Stimulated activated naive CD8-positive, alpha-beta T cell treated with anti-CD3 and anti-CD28 coated beads, Interleukin-15, Interleukin-2, amounts not matched to agents 100 ng/mL and 50 ng/mL, for 24 hours (primary cell): ENCODE measurements around the gene HIVEP2.

Experiments used
- H3K27ac Mint-ChIP-seq: one replicate; pipeline ENCODE4 v1.8.0; 2021; ENCODE audit warnings: mild to moderate bottlenecking, mixed read lengths
- H3K27me3 Mint-ChIP-seq: one replicate; pipeline ENCODE4 v1.8.0; 2021; ENCODE audit warnings: mixed read lengths
- H3K36me3 Mint-ChIP-seq: one replicate; pipeline ENCODE4 v1.8.0; 2021; ENCODE audit warnings: low read depth, mixed read lengths
- H3K4me1 Mint-ChIP-seq: one replicate; pipeline ENCODE4 v1.8.0; 2021; ENCODE audit warnings: low read depth, mixed read lengths
- H3K4me3 Mint-ChIP-seq: one replicate; pipeline ENCODE4 v1.8.0; 2021; ENCODE audit warnings: mild to moderate bottlenecking, mixed read lengths
- H3K9me3 Mint-ChIP-seq: one replicate; pipeline ENCODE4 v1.8.0; 2021; ENCODE audit warnings: mixed read lengths

Gene HIVEP2

GRCh38 chr6:142916881-142917280 lies 28.1 kb downstream of the HIVEP2 start:
- H3K27ac Mint-ChIP-seq = no peak overlapping the region
- no peaks in the 10 kb centered on the region for H3K9me3 Mint-ChIP-seq
- no peaks in the 10 kb centered on the region for H3K27me3 Mint-ChIP-seq

GRCh38 chr6:142914937-142915697 lies 29.9 kb downstream of the HIVEP2 start:
- Mint-ChIP-seq H3K36me3 (peaks cover 50% of the 10 kb centered on the region), H3K4me3 (peak overlapping the region; percentile 17), H3K4me1 (peaks cover 94% of the 10 kb centered on the region), H3K27me3 (no peaks in the 10 kb centered on the region), H3K9me3 (no peaks in the 10 kb centered on the region), H3K27ac (peak overlapping the region; percentile 100)

More at GRCh38 chr6:142916881-142917280, 28.1 kb downstream of the HIVEP2 start:
- Mint-ChIP-seq H3K4me3 (no peak overlapping the region), H3K4me1 (peaks cover 88% of the 10 kb centered on the region), H3K36me3 (peaks cover 51% of the 10 kb centered on the region)

DNA sequence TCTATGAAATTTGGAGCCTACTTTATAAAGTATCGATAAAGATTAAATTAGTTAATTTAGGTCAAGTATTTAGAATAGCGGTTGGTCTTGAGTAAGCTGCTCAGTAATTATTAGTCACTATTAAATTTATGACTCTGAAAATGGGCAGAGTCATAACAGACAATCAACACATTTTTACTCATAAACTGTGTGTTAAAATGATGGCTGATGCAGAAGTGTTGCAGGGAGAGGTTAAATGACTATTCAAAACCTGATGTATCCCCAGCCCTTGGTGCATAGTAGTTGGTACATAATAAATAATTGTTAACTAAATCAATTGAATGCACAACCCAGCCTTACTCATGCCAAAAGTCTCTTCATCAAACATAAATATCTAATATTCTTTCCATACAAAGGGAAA lies 30.6 kb downstream of the HIVEP2 start:
- Mint-ChIP-seq H3K27me3 (no peaks in the 10 kb centered on the region), H3K36me3 (peaks cover 57% of the 10 kb centered on the region), H3K4me3 (no peak overlapping the region), H3K4me1 (peaks cover 94% of the 10 kb centered on the region), H3K9me3 (no peaks in the 10 kb centered on the region), H3K27ac (peak overlapping the region; percentile 100)

- peak overlapping the region; percentile 82 for H3K4me3 Mint-ChIP-seq
- peaks cover 59% of the 10 kb centered on the region for H3K36me3 Mint-ChIP-seq
- peak overlapping the region; percentile 100 for H3K27ac Mint-ChIP-seq
- peaks cover 95% of the 10 kb centered on the region for H3K4me1 Mint-ChIP-seq
- no peaks in the 10 kb centered on the region for H3K9me3 Mint-ChIP-seq
- no peaks in the 10 kb centered on the region for H3K27me3 Mint-ChIP-seq
These were observed 31.4 kb downstream of the HIVEP2 start for GRCh38 chr6:142913511-142914047.

DNA sequence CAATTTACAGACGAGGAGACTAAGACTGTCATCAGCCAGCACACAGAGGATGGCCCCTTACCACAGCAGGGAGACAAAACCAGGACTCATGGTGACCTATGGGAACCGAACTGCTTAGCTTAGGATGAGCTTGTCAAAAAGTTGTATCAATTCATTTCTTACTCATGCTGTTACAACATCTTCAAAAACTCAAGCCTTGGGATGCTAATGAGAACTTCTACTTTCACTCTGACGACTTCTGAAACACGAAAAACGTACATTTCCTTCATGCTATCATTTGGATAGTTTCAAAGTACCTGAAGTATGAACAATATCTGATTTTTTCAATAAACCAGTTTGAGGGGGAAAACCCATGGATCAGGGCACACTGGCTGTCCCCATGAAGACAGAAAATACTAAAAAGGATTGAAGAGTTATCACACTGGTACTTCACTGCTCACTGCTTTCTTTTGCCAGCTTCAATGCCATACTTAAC lies 31.9 kb downstream of the HIVEP2 start:
- H3K36me3 Mint-ChIP-seq = peaks cover 56% of the 10 kb centered on the region
- H3K4me3 Mint-ChIP-seq = peak overlapping the region; percentile 82
- peak overlapping the region; percentile 100 for H3K27ac Mint-ChIP-seq

DNA sequence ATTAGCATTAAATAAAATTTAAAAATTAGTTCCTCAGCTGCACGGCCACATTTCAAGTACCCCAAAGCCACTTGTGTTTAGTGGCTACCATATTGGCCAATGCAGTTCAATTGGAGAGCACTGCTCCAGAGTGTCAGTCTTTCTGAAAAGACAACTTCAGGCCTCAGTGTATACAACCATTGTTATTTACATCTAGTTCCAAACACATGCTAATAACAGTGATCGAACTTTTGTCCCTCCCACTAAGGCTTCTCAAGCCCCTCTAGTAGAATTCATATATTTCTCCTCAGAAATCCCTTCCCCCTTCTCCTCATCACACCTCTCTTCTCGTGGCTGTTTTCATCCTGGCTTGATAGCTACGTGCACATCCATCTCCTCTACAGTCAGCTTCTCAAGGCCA lies 32.9 kb downstream of the HIVEP2 start:
- Mint-ChIP-seq H3K36me3 (peaks cover 55% of the 10 kb centered on the region), H3K4me1 (peaks cover 99% of the 10 kb centered on the region), H3K4me3 (peak overlapping the region; percentile 82)

More for the DNA sequence above, 31.9 kb downstream of the HIVEP2 start:
- Mint-ChIP-seq H3K9me3 (no peaks in the 10 kb centered on the region), H3K4me1 (peaks cover 95% of the 10 kb centered on the region), H3K27me3 (no peaks in the 10 kb centered on the region)

GRCh38 chr6:142911430-142911829 lies 33.5 kb downstream of the HIVEP2 start:
- H3K27me3 Mint-ChIP-seq = no peaks in the 10 kb centered on the region
- peaks cover 57% of the 10 kb centered on the region for H3K36me3 Mint-ChIP-seq
- H3K27ac Mint-ChIP-seq = peak overlapping the region; percentile 77
- H3K4me1 Mint-ChIP-seq = peaks cover 99% of the 10 kb centered on the region
- no peaks in the 10 kb centered on the region for H3K9me3 Mint-ChIP-seq
- H3K4me3 Mint-ChIP-seq = no peak overlapping the region

More for the DNA sequence above, 32.9 kb downstream of the HIVEP2 start:
- Mint-ChIP-seq H3K27ac (peak overlapping the region; percentile 100), H3K9me3 (no peaks in the 10 kb centered on the region), H3K27me3 (no peaks in the 10 kb centered on the region)

DNA sequence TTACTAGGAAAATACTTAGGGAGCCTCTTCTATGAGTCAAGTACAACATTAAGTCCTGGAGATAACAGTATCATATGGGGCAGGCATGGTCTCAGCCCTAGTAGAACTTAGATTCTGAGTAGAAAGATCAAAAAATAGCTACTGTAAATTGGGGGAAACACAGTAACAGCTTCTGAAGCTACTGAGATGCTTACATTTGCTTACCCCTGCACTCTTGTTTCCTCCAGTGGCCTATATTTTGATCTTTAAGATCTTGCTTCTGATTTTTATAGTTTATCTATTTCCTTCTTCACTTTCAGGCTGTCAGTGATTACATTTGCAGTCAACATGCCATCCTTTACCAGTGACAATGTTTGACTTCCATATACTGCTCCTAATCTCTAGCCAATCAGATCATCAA lies 35.3 kb downstream of the HIVEP2 start:
- Mint-ChIP-seq H3K4me1 (peaks cover 86% of the 10 kb centered on the region), H3K36me3 (peaks cover 43% of the 10 kb centered on the region), H3K27ac (peak overlapping the region; percentile 77), H3K27me3 (no peaks in the 10 kb centered on the region), H3K4me3 (no peak overlapping the region), H3K9me3 (no peaks in the 10 kb centered on the region)

DNA sequence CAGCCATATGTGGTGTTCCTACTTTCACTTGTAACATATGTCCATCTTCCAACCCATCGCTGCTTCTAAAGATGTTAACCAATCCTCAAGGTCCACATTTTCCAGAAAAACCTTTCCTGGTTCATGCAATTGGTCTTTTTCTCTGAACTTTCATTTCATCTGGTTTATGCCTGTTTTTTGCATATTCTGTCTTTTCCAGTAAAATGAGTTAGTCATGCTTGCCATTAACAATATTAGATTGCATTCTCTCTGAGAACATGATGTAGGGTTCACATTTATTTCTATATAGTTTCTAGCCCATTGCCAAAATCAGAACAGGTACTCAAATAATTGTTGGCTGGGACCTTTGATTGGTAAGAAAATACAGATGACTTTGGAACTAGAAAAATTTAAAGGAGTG lies 36.7 kb downstream of the HIVEP2 start:
- H3K36me3 Mint-ChIP-seq = peaks cover 41% of the 10 kb centered on the region
- peak overlapping the region; percentile 87 for H3K4me3 Mint-ChIP-seq
- H3K27me3 Mint-ChIP-seq = no peaks in the 10 kb centered on the region
- peaks cover 71% of the 10 kb centered on the region for H3K4me1 Mint-ChIP-seq
- H3K9me3 Mint-ChIP-seq = no peaks in the 10 kb centered on the region
- H3K27ac Mint-ChIP-seq = peak overlapping the region; percentile 88

DNA sequence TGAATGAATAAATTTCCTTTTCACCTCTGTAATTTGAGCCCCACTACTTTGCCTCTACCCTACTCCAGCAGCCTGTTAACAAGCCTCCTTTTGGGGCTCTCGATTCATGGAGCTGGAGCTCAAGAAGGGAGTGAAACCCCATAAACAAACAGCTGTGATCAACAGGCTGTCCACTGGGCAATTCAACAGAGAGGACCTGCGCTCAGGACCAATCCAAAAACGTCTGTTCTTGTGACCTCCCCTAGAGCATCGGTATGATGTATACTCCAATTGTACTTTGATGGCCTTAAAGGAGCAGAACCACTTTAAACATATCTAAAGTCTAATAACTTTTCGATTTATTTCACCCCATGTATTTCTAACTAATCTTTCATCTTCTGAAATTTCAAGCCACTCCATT lies 37.4 kb downstream of the HIVEP2 start:
- peaks cover 65% of the 10 kb centered on the region for H3K4me1 Mint-ChIP-seq
- no peaks in the 10 kb centered on the region for H3K9me3 Mint-ChIP-seq
- H3K4me3 Mint-ChIP-seq = peak overlapping the region; percentile 87
- peak overlapping the region; percentile 88 for H3K27ac Mint-ChIP-seq
- no peaks in the 10 kb centered on the region for H3K27me3 Mint-ChIP-seq
- peaks cover 40% of the 10 kb centered on the region for H3K36me3 Mint-ChIP-seq

DNA sequence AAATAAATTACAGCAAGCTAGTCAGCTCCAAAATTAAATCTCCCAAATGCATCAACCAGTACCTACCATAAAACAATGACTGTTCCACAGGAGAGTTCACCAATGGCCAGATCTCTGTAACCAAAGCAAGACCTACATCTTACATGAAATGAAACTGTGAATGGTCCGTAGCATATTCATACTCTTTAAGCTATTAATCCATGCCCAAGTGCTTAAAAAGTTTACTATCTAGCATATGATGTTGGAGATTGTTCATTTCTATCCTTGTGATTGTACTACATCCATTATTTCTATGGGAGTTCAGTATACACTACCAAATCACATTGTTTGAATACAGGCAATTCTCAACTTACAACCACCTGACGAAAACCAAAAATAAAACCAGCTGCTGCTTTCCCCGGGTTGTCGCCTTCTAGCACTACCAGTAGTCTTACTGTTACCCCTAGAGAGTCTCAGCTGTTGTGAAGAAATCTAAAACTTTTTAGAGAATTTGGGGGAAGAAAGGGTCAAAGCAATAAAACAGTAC lies 38.0 kb downstream of the HIVEP2 start:
- Mint-ChIP-seq H3K27me3 (no peaks in the 10 kb centered on the region), H3K4me3 (peak overlapping the region; percentile 87), H3K9me3 (no peaks in the 10 kb centered on the region), H3K4me1 (peaks cover 60% of the 10 kb centered on the region), H3K36me3 (peaks cover 38% of the 10 kb centered on the region), H3K27ac (peak overlapping the region; percentile 88)

DNA sequence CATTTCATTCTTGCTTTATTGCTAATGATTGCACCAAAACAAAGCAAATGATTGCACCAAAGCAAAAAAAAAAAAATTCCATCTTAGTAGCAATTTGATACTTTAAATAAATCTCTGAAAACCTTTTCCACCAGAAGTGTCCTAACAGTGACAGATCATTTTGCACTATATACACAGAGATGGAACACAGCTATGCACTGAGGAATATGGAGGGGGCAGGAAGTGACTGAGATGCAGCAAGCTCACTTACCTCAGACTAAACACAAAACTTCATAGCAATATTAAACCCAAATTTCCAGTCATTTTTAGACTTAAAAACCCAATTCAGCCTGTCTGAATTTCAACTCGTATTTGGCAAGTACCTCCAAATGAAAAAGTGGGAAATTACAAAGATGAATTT lies 41.2 kb downstream of the HIVEP2 start:
- peaks cover 29% of the 10 kb centered on the region for H3K4me1 Mint-ChIP-seq
- peaks cover 20% of the 10 kb centered on the region for H3K36me3 Mint-ChIP-seq
- no peaks in the 10 kb centered on the region for H3K9me3 Mint-ChIP-seq
- H3K27ac Mint-ChIP-seq = peak overlapping the region; percentile 96
- peak overlapping the region; percentile 65 for H3K4me3 Mint-ChIP-seq
- no peaks in the 10 kb centered on the region for H3K27me3 Mint-ChIP-seq

DNA sequence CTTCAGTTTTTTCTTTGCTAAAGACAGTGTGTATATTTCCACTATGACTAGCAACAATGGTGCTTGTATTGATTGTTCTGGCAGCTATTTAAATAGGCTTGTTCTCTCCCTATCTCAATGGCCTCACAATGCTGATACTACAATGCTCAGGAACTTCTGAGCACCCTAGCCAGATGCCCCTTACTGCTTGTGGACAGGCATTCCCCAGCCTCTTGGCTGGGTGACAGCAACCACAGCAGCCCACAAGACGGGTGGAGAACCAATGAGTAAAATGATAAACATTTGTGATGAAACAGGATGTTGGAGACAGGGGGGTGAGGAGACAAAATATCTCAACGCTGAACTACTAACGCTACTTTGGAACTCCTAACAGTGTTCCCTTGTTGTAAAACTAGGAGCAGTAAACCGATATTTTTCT lies 42.3 kb downstream of the HIVEP2 start:
- Mint-ChIP-seq H3K36me3 (peaks cover 14% of the 10 kb centered on the region), H3K27me3 (no peaks in the 10 kb centered on the region), H3K9me3 (no peaks in the 10 kb centered on the region), H3K4me3 (peak overlapping the region; percentile 65), H3K4me1 (peaks cover 17% of the 10 kb centered on the region), H3K27ac (peak overlapping the region; percentile 96)

- peak overlapping the region; percentile 65 for H3K4me3 Mint-ChIP-seq
- peaks cover 7% of the 10 kb centered on the region for H3K4me1 Mint-ChIP-seq
- H3K9me3 Mint-ChIP-seq = no peaks in the 10 kb centered on the region
- H3K27ac Mint-ChIP-seq = peak overlapping the region; percentile 96
- H3K27me3 Mint-ChIP-seq = no peaks in the 10 kb centered on the region
- H3K36me3 Mint-ChIP-seq = peaks cover 7% of the 10 kb centered on the region
These were observed 43.4 kb downstream of the HIVEP2 start for GRCh38 chr6:142901611-142902010.

GRCh38 chr6:142900227-142900971 lies 44.6 kb downstream of the HIVEP2 start:
- Mint-ChIP-seq H3K27ac (peak overlapping the region; percentile 64), H3K4me3 (no peak overlapping the region), H3K36me3 (peaks cover 7% of the 10 kb centered on the region), H3K9me3 (no peaks in the 10 kb centered on the region), H3K27me3 (no peaks in the 10 kb centered on the region), H3K4me1 (peaks cover 6% of the 10 kb centered on the region)
